GM12878 (cell line): ENCODE measurements around the gene KDM8. TPM values are rescaled to one million over a fixed set of nuclear protein-coding genes. Genes with fewer than 3 reads are reported as not detected.

Experiments used
- ATAC-seq: fragments of 200-7000 bp; cut with Tn5 transposase; 3 replicates; pipeline ENCODE4 v1.9.1; 2020; ENCODE audit warnings: mild to moderate bottlenecking, moderate library complexity
- BruUV-seq: library from RNA; stranded (reverse); fragments of 400-500 nt; replicated peaks from 2 replicates; lab custom pipeline; 2021; lab: Mats Ljungman, UMichigan
- CTCF ChIA-PET: fragments of 300-600 bp; sonication (Branson Sonifier 250); formaldehyde crosslinking; extraction: SDS; loops from one replicate; lab custom pipeline; 2021; ENCODE audit warnings: inconsistent platforms; lab: Yijun Ruan, JAX
- POLR2A ChIA-PET: fragments of 350-600 bp; formaldehyde crosslinking; extraction: SDS; loops from one replicate; lab custom pipeline; 2021; ENCODE audit warnings: inconsistent platforms; lab: Charles Lee
- RAD21 ChIA-PET: fragments of 300-600 bp; sonication (Branson Sonifier 250); formaldehyde crosslinking; loops from one replicate; lab custom pipeline; 2023; ENCODE audit warnings: antibody characterized with exemption; ENCODE audit not compliant: unreplicated experiment; lab: Charles Lee
- SMC1A ChIA-PET: fragments of 300-600 bp; sonication (Branson Sonifier 250); formaldehyde crosslinking; loops from one replicate; lab custom pipeline; 2023; ENCODE audit not compliant: unreplicated experiment, uncharacterized antibody; lab: Charles Lee
- DNase-seq: peaks from one replicate; pipeline ENCODE4 v3.0.0-alpha.2; 2011; ENCODE audit warnings: low read depth, low spot score
- FAIRE-seq: peaks from 3 replicates; lab custom pipeline; 2011; peaks lifted over from hg19 to GRCh38; lab: Jason Lieb, UNC
- H2AFZ ChIP-seq: 2 replicates; pipeline ENCODE4 v1.6.0; 2011; ENCODE audit warnings: low read depth, low read length, control low read depth; ENCODE audit not compliant: control insufficient read depth
- H3K27ac ChIP-seq: 2 replicates; pipeline ENCODE4 v1.5.1; 2011; ENCODE audit warnings: control low read depth; ENCODE audit not compliant: control insufficient read depth, insufficient read depth
- H3K27me3 ChIP-seq, 2 experiments: replicated peaks in 1 of 2; 2 replicates each; pipeline versions ENCODE4 v1.6.0 to v1.6.1; 2011; ENCODE audit warnings: low read length in 1 of 2; ENCODE audit not compliant: control insufficient read depth in 2 of 2, insufficient read depth in 2 of 2
- H3K36me3 ChIP-seq, 2 experiments: 2 replicates each; pipeline ENCODE4 v1.5.1; 2011; ENCODE audit warnings: low read length in 1 of 2; ENCODE audit not compliant: control insufficient read depth in 2 of 2, insufficient read depth in 2 of 2
- H3K4me1 ChIP-seq: 2 replicates; pipeline ENCODE4 v1.6.1; 2011; ENCODE audit warnings: mild to moderate bottlenecking, low read length, moderate library complexity, mixed read lengths; ENCODE audit not compliant: control insufficient read depth, insufficient read depth
- H3K4me2 ChIP-seq: 2 replicates; pipeline ENCODE4 v1.6.0; 2011; ENCODE audit warnings: control low read depth; ENCODE audit not compliant: control insufficient read depth, insufficient read depth
- H3K4me3 ChIP-seq: fragments of 200-600 bp; sonication (generic); 2 replicates; pipeline ENCODE4 v1.5.1; 2016
- H3K79me2 ChIP-seq: 2 replicates; pipeline ENCODE4 v1.6.0; 2011; ENCODE audit warnings: low read length; ENCODE audit not compliant: control insufficient read depth, insufficient read depth
- H3K9ac ChIP-seq: 2 replicates; pipeline ENCODE4 v1.8.0; 2011; ENCODE audit warnings: low read length, control low read depth, mixed read lengths; ENCODE audit not compliant: control insufficient read depth, insufficient read depth
- H3K9me3 ChIP-seq: replicated peaks from 3 replicates; pipeline ENCODE4 v1.5.1; 2011; ENCODE audit warnings: mild to moderate bottlenecking, low read length; ENCODE audit not compliant: control insufficient read depth, insufficient read depth
- H4K20me1 ChIP-seq: 2 replicates; pipeline ENCODE4 v1.6.0; 2011; ENCODE audit not compliant: control insufficient read depth, insufficient read depth
- BHLHE40 ChIP-seq, 2 experiments: fragments of 450-650 bp in 1 of 2; IDR thresholded peaks; 2 replicates each; pipeline ENCODE4 v1.6.1; 2011 to 2017; ENCODE audit warnings: low read depth in 2 of 2, borderline replicate concordance in 1 of 2, improper control_type of control experiment in 1 of 2, low read length in 1 of 2, mild to moderate bottlenecking in 1 of 2
- BMI1 ChIP-seq: fragments of 450-650 bp; IDR thresholded peaks from 2 replicates; pipeline ENCODE4 v1.6.1; 2016; ENCODE audit warnings: mild to moderate bottlenecking, moderate library complexity, borderline replicate concordance
- CEBPB ChIP-seq, 2 experiments: fragments of 150-350 bp in 1 of 2; IDR thresholded peaks; 2 replicates each; pipeline ENCODE4 v1.6.1; 2012 to 2014; ENCODE audit warnings: low read depth in 2 of 2, low read length in 2 of 2, borderline replicate concordance in 1 of 2, inconsistent platforms in 1 of 2
- ETV6 ChIP-seq, 2 experiments: fragments of 450-650 bp in 1 of 2; IDR thresholded peaks in 1 of 2; conservative IDR thresholded peaks in 1 of 2; 2 replicates each; pipeline ENCODE4 v1.6.1; 2014; ENCODE audit warnings: antibody characterized with exemption in 1 of 2, borderline replicate concordance in 1 of 2, low read depth in 1 of 2, mild to moderate bottlenecking in 1 of 2, moderate library complexity in 1 of 2
- KDM1A ChIP-seq: fragments of 200-600 bp; sonication (generic); IDR thresholded peaks from 2 replicates; pipeline ENCODE4 v1.6.1; 2016; ENCODE audit warnings: borderline replicate concordance
- MEF2A ChIP-seq: IDR thresholded peaks from 2 replicates; pipeline ENCODE4 v1.6.1; 2011; ENCODE audit warnings: low read depth, mild to moderate bottlenecking, low read length, moderate library complexity; ENCODE audit not compliant: insufficient read depth
- MTA3 ChIP-seq: IDR thresholded peaks from 2 replicates; pipeline ENCODE4 v1.6.1; 2012; ENCODE audit warnings: low read length, inconsistent platforms, borderline replicate concordance
- MXI1 ChIP-seq: fragments of 150-350 bp; IDR thresholded peaks from 2 replicates; pipeline ENCODE4 v1.6.1; 2011; ENCODE audit warnings: low read depth, mild to moderate bottlenecking, inconsistent platforms, low read length, improper control_type of control experiment
- POLR2AphosphoS5 ChIP-seq: IDR thresholded peaks from 2 replicates; pipeline ENCODE4 v1.6.1; 2011; ENCODE audit warnings: mild to moderate bottlenecking, low read length, inconsistent platforms
- RAD21 ChIP-seq: IDR thresholded peaks from 2 replicates; pipeline ENCODE4 v1.6.1; 2011; ENCODE audit warnings: mild to moderate bottlenecking, low read depth, low read length, moderate library complexity; ENCODE audit not compliant: insufficient read depth
- SRF ChIP-seq, 2 experiments: IDR thresholded peaks; 2 replicates each; pipeline ENCODE4 v1.6.1; 2011; ENCODE audit warnings: low read depth in 2 of 2, low read length in 2 of 2, mild to moderate bottlenecking in 1 of 2, moderate library complexity in 1 of 2
- ZZZ3 ChIP-seq: IDR thresholded peaks from 2 replicates; pipeline ENCODE4 v1.6.1; 2011; ENCODE audit warnings: low read depth; ENCODE audit not compliant: control insufficient read depth, insufficient read length
- WGBS: methylation state at CpG from one replicate; pipeline ENCODE4 v1.1.6; 2016; ENCODE audit warnings: low lambda C conversion rate; ENCODE audit not compliant: insufficient replicate concordance, insufficient coverage; ENCODE audit errors: missing lambda C conversion rate; 5-methylcytosine and 5-hydroxymethylcytosine counted together
- in situ Hi-C: fragments of 300-500 bp; cut with MboI; formaldehyde crosslinking; loops from 9 replicates; pipeline ENCODE4 v1.14.3; 2018; ENCODE audit warnings: mixed read lengths
- intact Hi-C: fragments of 100-400 bp; cut with micrococcal nuclease; formaldehyde crosslinking; loops from one replicate; pipeline ENCODE4 v1.14.2; 2022; ENCODE audit not compliant: unreplicated experiment
- polyA plus RNA-seq, 11 experiments: library from polyadenylated mRNA; depleted of rRNA in 4 of 11; unstranded in 6 of 11; stranded (reverse) in 5 of 11; fragments of >200 nt; fragmentation: Nextera tagmentation in 4 of 11; fragmentation: Illumina TruSeq in 1 of 11; extraction: Ambion mirVana in 4 of 11; extraction: Trizol in 1 of 11; gene quantifications; 1 replicate in 1 of 11; 2 replicates in 10 of 11; pipeline versions ENCODE4 v1.2.1 to v1.2.3, GENCODE V29; 2011 to 2016; ENCODE audit warnings: inconsistent platforms in 2 of 11, missing spikeins in 2 of 11, low read depth in 1 of 11
- total RNA-seq, 4 experiments: library from RNA; depleted of rRNA in 3 of 4; stranded (reverse); fragments of >200 nt in 3 of 4; fragmentation: Illumina TruSeq in 1 of 4; extraction: Trizol in 1 of 4; gene quantifications; 2 replicates each; pipeline versions ENCODE4 v1.2.1 to v1.2.3, GENCODE V29; 2013 to 2021
- TF ChIP-seq, protein P1 (sequence below): fragments of 450-650 bp; IDR thresholded peaks from 2 replicates; pipeline ENCODE4 v1.6.1; 2017; ENCODE audit warnings: antibody characterized with exemption, mild to moderate bottlenecking, moderate library complexity
- TF ChIP-seq, protein P2 (sequence below): IDR thresholded peaks from 2 replicates; pipeline ENCODE4 v1.6.1; 2012; ENCODE audit warnings: low read depth, low read length, improper control_type of control experiment
- TF ChIP-seq, protein P3 (sequence below): IDR thresholded peaks from 2 replicates; pipeline ENCODE4 v1.6.1; 2012; ENCODE audit warnings: improper control_type of control experiment, low read depth, low read length; ENCODE audit not compliant: insufficient replicate concordance

KDM8 gene
- total and polyA plus RNA-seq, 10 of the 15 experiments (the other 5 are each of a cell fraction or from before 2014, with no cell fraction given), result 0.79 to 8.9 (median 5.8) TPM

DNA sequence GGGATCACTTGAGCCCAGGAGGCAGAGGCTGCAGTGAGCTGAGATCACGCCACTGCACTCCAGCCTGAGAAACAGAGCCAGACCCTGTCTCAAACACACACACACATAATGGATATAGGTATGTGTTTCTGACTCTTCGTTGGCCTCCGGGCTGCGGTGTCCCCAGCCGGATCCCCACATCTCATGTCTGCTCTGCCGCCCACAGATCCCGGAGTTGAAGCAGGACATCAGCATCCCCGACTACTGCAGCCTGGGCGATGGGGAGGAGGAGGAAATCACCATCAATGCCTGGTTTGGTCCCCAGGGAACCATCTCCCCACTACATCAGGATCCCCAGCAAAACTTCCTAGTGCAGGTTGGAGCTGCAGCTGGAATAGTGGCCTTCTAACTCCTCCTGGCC, 15.4 kb downstream of the KDM8 start:
- H3K27ac ChIP-seq, result no peak overlapping the region
- CTCF ChIA-PET, result no interaction called here
- TF ChIP-seq MXI1 (no peak), ETV6 (conservative IDR thresholded peaks at IDR 0.05 in 1 of 2, IDR thresholded peaks at IDR 0.05 in 1 of 2; ENCODE audit: borderline replicate concordance in 1 of 2, low read depth in 1 of 2) (no peak), CEBPB (IDR thresholded peaks at IDR 0.05; ENCODE audit: borderline replicate concordance in 1 of 2, low read depth in 2 of 2, low read length in 2 of 2) (no peak), RAD21 (no peak), MEF2A (no peak), BMI1 (no peak), KDM1A (no peak), BHLHE40 (IDR thresholded peaks at IDR 0.05; ENCODE audit: borderline replicate concordance in 1 of 2, low read depth in 2 of 2, low read length in 1 of 2) (no peak), POLR2AphosphoS5 (no peak), SRF (IDR thresholded peaks at IDR 0.05; ENCODE audit: low read depth in 2 of 2, low read length in 2 of 2) (no peak), ZZZ3 (no peak), MTA3 (no peak)
- TF ChIP-seq, protein P1, sequence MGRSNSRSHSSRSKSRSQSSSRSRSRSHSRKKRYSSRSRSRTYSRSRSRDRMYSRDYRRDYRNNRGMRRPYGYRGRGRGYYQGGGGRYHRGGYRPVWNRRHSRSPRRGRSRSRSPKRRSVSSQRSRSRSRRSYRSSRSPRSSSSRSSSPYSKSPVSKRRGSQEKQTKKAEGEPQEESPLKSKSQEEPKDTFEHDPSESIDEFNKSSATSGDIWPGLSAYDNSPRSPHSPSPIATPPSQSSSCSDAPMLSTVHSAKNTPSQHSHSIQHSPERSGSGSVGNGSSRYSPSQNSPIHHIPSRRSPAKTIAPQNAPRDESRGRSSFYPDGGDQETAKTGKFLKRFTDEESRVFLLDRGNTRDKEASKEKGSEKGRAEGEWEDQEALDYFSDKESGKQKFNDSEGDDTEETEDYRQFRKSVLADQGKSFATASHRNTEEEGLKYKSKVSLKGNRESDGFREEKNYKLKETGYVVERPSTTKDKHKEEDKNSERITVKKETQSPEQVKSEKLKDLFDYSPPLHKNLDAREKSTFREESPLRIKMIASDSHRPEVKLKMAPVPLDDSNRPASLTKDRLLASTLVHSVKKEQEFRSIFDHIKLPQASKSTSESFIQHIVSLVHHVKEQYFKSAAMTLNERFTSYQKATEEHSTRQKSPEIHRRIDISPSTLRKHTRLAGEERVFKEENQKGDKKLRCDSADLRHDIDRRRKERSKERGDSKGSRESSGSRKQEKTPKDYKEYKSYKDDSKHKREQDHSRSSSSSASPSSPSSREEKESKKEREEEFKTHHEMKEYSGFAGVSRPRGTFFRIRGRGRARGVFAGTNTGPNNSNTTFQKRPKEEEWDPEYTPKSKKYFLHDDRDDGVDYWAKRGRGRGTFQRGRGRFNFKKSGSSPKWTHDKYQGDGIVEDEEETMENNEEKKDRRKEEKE, result no peak
- TF ChIP-seq, protein P2, sequence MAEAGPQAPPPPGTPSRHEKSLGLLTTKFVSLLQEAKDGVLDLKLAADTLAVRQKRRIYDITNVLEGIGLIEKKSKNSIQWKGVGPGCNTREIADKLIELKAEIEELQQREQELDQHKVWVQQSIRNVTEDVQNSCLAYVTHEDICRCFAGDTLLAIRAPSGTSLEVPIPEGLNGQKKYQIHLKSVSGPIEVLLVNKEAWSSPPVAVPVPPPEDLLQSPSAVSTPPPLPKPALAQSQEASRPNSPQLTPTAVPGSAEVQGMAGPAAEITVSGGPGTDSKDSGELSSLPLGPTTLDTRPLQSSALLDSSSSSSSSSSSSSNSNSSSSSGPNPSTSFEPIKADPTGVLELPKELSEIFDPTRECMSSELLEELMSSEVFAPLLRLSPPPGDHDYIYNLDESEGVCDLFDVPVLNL, result no peak
- TF ChIP-seq, protein P3, sequence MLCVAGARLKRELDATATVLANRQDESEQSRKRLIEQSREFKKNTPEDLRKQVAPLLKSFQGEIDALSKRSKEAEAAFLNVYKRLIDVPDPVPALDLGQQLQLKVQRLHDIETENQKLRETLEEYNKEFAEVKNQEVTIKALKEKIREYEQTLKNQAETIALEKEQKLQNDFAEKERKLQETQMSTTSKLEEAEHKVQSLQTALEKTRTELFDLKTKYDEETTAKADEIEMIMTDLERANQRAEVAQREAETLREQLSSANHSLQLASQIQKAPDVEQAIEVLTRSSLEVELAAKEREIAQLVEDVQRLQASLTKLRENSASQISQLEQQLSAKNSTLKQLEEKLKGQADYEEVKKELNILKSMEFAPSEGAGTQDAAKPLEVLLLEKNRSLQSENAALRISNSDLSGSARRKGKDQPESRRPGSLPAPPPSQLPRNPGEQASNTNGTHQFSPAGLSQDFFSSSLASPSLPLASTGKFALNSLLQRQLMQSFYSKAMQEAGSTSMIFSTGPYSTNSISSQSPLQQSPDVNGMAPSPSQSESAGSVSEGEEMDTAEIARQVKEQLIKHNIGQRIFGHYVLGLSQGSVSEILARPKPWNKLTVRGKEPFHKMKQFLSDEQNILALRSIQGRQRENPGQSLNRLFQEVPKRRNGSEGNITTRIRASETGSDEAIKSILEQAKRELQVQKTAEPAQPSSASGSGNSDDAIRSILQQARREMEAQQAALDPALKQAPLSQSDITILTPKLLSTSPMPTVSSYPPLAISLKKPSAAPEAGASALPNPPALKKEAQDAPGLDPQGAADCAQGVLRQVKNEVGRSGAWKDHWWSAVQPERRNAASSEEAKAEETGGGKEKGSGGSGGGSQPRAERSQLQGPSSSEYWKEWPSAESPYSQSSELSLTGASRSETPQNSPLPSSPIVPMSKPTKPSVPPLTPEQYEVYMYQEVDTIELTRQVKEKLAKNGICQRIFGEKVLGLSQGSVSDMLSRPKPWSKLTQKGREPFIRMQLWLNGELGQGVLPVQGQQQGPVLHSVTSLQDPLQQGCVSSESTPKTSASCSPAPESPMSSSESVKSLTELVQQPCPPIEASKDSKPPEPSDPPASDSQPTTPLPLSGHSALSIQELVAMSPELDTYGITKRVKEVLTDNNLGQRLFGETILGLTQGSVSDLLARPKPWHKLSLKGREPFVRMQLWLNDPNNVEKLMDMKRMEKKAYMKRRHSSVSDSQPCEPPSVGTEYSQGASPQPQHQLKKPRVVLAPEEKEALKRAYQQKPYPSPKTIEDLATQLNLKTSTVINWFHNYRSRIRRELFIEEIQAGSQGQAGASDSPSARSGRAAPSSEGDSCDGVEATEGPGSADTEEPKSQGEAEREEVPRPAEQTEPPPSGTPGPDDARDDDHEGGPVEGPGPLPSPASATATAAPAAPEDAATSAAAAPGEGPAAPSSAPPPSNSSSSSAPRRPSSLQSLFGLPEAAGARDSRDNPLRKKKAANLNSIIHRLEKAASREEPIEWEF, result no peak

More for the DNA sequence above, 15.4 kb downstream of the KDM8 start:
- Histone ChIP-seq H3K9ac (no peak overlapping the region), H3K9me3 (no peaks in the 10 kb centered on the region), H3K36me3 (peaks cover 0 to 3% of the 10 kb centered on the region in 2 experiments; a peak in 3 of 4 replicates), H4K20me1 (no peaks in the 10 kb centered on the region), H3K4me2 (no peak overlapping the region), H3K27me3 (no peaks in the 10 kb centered on the region), H3K79me2 (no peaks in the 10 kb centered on the region), H2AFZ (no peak overlapping the region), H3K4me3 (no peak overlapping the region), H3K4me1 (no peaks in the 10 kb centered on the region)
- ATAC-seq (no peak), DNase-seq (no peak), FAIRE-seq (no peak)
- intact Hi-C loops (no loop called here), in situ Hi-C loops (no loop called here)
- SMC1A ChIA-PET, result no interaction called here
- RAD21 ChIA-PET, result no interaction called here
- WGBS, result 93% methylated on average over 9 of the region's 9 CpGs
- POLR2A ChIA-PET, result no interaction called here
- BruUV-seq, result no TSS peak
